ENCODE data around the gene MRM3.

GRCh38 chr17:806346-806745 is 24.2 kb downstream of the MRM3 start:
- TF ChIP-seq CTCF (IDR thresholded peaks at IDR 0.05) (no peak), POLR2A (IDR thresholded peaks at IDR 0.05) (no peak)
